Kidney epithelial cell (primary cell): ENCODE data around the gene OAS2. TPM values are rescaled to one million over a fixed set of nuclear protein-coding genes. Genes with fewer than 3 reads are reported as not detected.

Experiments used
- DNase-seq: peaks from one replicate; pipeline ENCODE4 v3.0.0-alpha.2; 2010; ENCODE audit warnings: low read depth
- H3K27me3 ChIP-seq: 2 replicates; pipeline ENCODE4 v1.6.0; 2011; ENCODE audit warnings: low read length; ENCODE audit not compliant: control insufficient read depth, insufficient read depth
- H3K36me3 ChIP-seq: 2 replicates; pipeline ENCODE4 v1.5.1; 2011; ENCODE audit warnings: low read length; ENCODE audit not compliant: control insufficient read depth, insufficient read depth
- H3K4me3 ChIP-seq: 2 replicates; pipeline ENCODE4 v1.5.1; 2011; ENCODE audit warnings: low read depth, mild to moderate bottlenecking, control low read depth, low read length
- total RNA-seq: library from RNA; depleted of rRNA; stranded (reverse); fragments of >200 nt; gene quantifications from 2 replicates; pipeline ENCODE4 v1.2.3, GENCODE V29; 2015
- TF ChIP-seq, protein P1 (sequence below): IDR thresholded peaks from 2 replicates; pipeline ENCODE4 v1.5.1; 2011; ENCODE audit warnings: mild to moderate bottlenecking, moderate library complexity, low read length, control low read depth, inconsistent platforms; ENCODE audit not compliant: insufficient read depth, poor library complexity, severe bottlenecking

Gene OAS2
- total RNA-seq, 1 donor from 2014 or later: 3.6 TPM

DNA sequence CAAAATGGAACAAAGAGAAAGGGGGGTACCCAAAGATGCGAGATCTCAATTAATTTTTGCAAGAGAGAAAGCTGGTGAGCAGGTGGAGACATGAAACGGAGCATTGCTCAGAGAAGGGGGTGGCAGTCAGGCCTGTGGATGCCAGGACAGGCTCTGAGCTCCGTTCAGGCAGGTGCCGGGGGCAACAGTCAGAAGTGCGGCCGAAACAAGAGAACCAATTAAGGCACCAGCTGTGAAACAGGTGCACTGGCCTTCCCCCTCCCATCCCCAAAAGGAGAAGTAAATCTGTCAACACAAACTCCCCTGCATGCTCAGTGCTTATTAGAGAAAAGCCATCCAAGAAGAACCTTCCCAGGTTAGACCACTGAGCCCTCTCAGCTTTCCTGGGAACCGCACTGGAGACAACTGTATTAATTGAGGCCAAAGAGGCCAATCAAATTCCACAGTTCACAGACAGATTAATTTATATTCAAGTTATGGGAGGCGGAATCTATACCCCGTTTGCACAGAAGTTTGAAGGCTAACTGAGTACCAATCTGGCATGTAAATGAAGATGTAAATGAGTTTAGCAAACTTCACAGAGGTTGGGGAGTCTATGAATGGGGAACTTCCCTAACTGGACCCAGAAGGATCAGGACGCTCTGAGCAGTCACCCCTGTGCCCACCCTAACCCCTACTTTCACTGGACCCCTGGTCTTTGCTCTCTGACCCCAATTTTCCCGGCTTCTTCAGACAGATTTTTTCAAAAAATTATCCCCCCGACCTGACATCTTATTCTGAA lies 20.9 kb downstream of the OAS2 start:
- TF ChIP-seq, protein P1, sequence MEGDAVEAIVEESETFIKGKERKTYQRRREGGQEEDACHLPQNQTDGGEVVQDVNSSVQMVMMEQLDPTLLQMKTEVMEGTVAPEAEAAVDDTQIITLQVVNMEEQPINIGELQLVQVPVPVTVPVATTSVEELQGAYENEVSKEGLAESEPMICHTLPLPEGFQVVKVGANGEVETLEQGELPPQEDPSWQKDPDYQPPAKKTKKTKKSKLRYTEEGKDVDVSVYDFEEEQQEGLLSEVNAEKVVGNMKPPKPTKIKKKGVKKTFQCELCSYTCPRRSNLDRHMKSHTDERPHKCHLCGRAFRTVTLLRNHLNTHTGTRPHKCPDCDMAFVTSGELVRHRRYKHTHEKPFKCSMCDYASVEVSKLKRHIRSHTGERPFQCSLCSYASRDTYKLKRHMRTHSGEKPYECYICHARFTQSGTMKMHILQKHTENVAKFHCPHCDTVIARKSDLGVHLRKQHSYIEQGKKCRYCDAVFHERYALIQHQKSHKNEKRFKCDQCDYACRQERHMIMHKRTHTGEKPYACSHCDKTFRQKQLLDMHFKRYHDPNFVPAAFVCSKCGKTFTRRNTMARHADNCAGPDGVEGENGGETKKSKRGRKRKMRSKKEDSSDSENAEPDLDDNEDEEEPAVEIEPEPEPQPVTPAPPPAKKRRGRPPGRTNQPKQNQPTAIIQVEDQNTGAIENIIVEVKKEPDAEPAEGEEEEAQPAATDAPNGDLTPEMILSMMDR: no peak
- no peak for DNase-seq
- H3K36me3 ChIP-seq: no peaks in the 10 kb centered on the region
- H3K27me3 ChIP-seq: peaks cover 8% of the 10 kb centered on the region
- no peak overlapping the region for H3K4me3 ChIP-seq

DNA sequence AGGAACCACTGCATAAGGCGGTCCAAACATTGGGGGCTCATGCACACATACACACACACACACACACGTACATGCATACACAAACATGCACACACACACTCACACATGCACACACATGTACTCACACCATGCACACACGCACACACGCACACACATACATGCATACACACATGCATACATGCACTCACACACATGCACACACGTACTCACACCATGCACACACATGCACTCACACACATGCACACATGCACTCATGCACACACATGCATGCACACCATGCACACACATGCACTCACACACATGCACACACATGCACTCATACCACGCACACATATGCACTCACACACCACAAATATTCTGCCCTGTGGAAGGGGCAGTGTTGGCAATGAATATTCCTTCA lies 22.1 kb downstream of the OAS2 start:
- DNase-seq: no peak
- no peak overlapping the region for H3K4me3 ChIP-seq
- TF ChIP-seq, protein P1: no peak
- peaks cover 8% of the 10 kb centered on the region for H3K27me3 ChIP-seq
- H3K36me3 ChIP-seq: no peaks in the 10 kb centered on the region

DNA sequence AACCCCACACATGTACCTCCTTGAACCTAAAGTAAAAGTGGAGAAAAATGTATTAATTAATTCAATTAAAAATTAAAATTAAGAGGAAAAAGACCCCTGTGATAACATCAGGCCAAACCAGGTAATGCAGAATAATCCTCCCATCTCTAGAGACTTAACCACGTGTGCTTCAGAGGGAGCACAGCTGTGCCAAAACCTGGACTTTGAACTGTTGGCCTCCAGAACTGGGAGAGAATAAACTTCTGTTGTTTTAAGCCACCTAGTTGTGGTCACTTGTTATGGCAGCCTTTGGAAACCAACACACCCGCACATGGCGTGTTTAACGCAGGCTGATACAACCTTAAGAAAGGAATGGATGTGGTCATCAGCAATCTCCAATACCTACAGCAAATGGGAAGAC lies 23.8 kb downstream of the OAS2 start:
- Histone ChIP-seq H3K36me3 (no peaks in the 10 kb centered on the region), H3K27me3 (peaks cover 8% of the 10 kb centered on the region), H3K4me3 (no peak overlapping the region)
- no peak for DNase-seq
- TF ChIP-seq, protein P1: no peak

DNA sequence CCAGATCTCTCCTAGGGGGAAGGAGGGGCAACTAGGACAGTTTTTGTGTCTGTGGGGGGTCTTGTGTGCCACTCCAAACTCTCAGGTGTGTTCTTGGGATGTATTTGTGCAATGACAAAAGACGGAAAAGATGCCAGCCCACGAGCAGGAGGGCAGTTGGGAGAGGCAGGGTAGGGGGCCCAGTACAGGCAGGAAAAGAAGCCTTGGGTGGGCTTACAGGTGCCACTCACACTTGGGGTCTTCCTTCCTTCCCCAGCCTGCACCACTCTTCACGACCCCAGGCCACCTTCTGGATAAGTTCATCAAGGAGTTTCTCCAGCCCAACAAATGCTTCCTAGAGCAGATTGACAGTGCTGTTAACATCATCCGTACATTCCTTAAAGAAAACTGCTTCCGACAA lies 24.4 kb downstream of the OAS2 start:
- TF ChIP-seq, protein P1: no peak
- H3K4me3 ChIP-seq: no peak overlapping the region
- no peaks in the 10 kb centered on the region for H3K36me3 ChIP-seq
- peaks cover 6% of the 10 kb centered on the region for H3K27me3 ChIP-seq
- no peak for DNase-seq

DNA sequence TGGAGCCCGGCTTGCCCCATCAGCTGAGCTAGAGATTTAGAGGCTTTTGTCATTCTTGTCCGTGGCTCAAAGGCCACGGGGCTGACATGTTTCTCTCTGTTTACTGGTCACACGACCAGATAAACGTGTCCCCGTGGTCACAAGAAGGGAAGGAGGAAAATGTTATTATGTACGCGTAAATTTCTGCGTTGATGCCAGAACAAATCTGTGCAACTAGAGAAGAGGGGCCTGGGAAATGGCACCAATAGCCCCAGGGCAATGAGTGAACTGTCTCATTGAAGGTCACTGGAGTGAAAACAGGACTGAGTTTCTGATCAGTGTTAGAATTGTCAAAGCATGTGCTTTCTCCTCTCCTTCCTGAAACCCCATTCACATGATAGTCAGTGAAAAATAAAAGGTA lies 25.3 kb downstream of the OAS2 start:
- no peak for DNase-seq

DNA sequence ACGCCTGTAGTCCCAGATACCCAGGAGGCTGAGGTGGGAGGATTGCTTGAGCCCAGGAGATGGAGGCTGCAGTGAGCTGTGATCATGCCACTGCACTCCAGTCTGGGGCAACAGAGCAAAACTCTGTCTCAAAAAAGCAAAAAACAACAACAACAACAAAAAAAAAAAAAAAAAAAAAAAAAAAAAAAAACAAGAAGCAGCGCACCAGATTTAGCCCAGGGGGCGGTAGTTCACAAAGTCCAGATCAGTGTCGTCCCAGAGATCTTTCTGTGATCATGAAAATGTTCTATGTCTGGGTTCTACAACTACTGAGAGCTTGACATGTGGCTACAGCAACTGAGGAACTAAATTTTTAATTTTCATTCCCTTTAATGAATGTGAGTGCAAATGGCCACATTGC lies 27.4 kb downstream of the OAS2 start:
- Histone ChIP-seq H3K4me3 (no peak overlapping the region), H3K36me3 (no peaks in the 10 kb centered on the region), H3K27me3 (no peaks in the 10 kb centered on the region)
- DNase-seq: no peak
- TF ChIP-seq, protein P1: peak; percentile 18

More for the DNA sequence above, 25.3 kb downstream of the OAS2 start:
- Histone ChIP-seq H3K4me3 (no peak overlapping the region), H3K27me3 (peaks cover 3% of the 10 kb centered on the region), H3K36me3 (no peaks in the 10 kb centered on the region)
- TF ChIP-seq, protein P1: no peak
